GM20431 (cell line): Measurements from ENCODE around the gene RPRML.

ENCODE experiments used
- in situ Hi-C: fragments of 300-500 bp; cut with MseI, MboI; formaldehyde crosslinking; loops from one replicate; pipeline ENCODE4 v1.15.0; 2020; ENCODE audit warnings: low sequenced_read_pairs; ENCODE audit not compliant: unreplicated experiment

RPRML gene

GRCh38 chr17:46949291-46950174 is 29.5 kb downstream of the RPRML start:
- in situ Hi-C loops, result no loop called here

- in situ Hi-C loops, result no loop called here
These were observed 30.5 kb downstream of the RPRML start for GRCh38 chr17:46948544-46948943.

- in situ Hi-C loops, result no loop called here
These were observed 31.8 kb downstream of the RPRML start for GRCh38 chr17:46947216-46947615.

GRCh38 chr17:46944931-46945330 is 34.1 kb downstream of the RPRML start:
- in situ Hi-C loops, result no loop called here

- in situ Hi-C loops, result no loop called here
These were observed 35.3 kb downstream of the RPRML start for GRCh38 chr17:46943501-46944393.

- in situ Hi-C loops, result no loop called here
These were observed 35.9 kb downstream of the RPRML start for GRCh38 chr17:46943218-46943500.

GRCh38 chr17:46942441-46943217 is 36.4 kb downstream of the RPRML start:
- in situ Hi-C loops, result no loop called here

- in situ Hi-C loops, result no loop called here
These were observed 38.2 kb downstream of the RPRML start for GRCh38 chr17:46940692-46941404.

- in situ Hi-C loops, result no loop called here
These were observed 43.3 kb downstream of the RPRML start for GRCh38 chr17:46935658-46936266.

GRCh38 chr17:46931596-46931995 is 47.5 kb downstream of the RPRML start:
- in situ Hi-C loops, result no loop called here

- in situ Hi-C loops, result no loop called here
These were observed 49.0 kb downstream of the RPRML start for GRCh38 chr17:46930051-46930450.

- in situ Hi-C loops, result no loop called here
These were observed 49.6 kb downstream of the RPRML start for GRCh38 chr17:46929413-46929812.

- in situ Hi-C loops, result no loop called here
These were observed 50.4 kb downstream of the RPRML start for GRCh38 chr17:46928467-46929261.
